SU-DHL-6 (cell line): ENCODE data around the gene SERBP1.

ENCODE experiments used
- H2AFZ ChIP-seq: fragments of 200-600 bp; sonication (generic); 2 replicates; pipeline ENCODE4 v1.6.1; 2014; ENCODE audit warnings: low read depth, mild to moderate bottlenecking, moderate library complexity, mixed read lengths, antibody characterized with exemption, low read length; ENCODE audit not compliant: severe bottlenecking
- H3F3A ChIP-seq: fragments of 200-600 bp; shearing (Covaris generic); 2 replicates; pipeline ENCODE4 v1.6.0; 2016; ENCODE audit warnings: antibody characterized with exemption, mild to moderate bottlenecking; ENCODE audit not compliant: insufficient read depth
- H3K27ac ChIP-seq: fragments of 200-600 bp; sonication (generic); 2 replicates; pipeline ENCODE4 v1.5.1; 2016; ENCODE audit warnings: low read depth, mild to moderate bottlenecking, low read length, moderate library complexity, mixed read lengths
- H3K27me3 ChIP-seq: fragments of 200-600 bp; sonication (generic), shearing (Covaris generic); 2 replicates; pipeline ENCODE4 v1.6.0; 2014; ENCODE audit warnings: mild to moderate bottlenecking, low read length
- H3K36me3 ChIP-seq: fragments of 200-600 bp; sonication (generic); 2 replicates; pipeline ENCODE4 v1.6.1; 2014; ENCODE audit warnings: mild to moderate bottlenecking, low read length, mixed read lengths
- H3K4me2 ChIP-seq: fragments of 300-600, 200-600 bp; shearing (Covaris generic), sonication (generic); 2 replicates; pipeline ENCODE4 v1.6.0; 2014; ENCODE audit warnings: low read length, low read depth, mild to moderate bottlenecking; ENCODE audit not compliant: poor library complexity, severe bottlenecking
- H3K4me3 ChIP-seq: fragments of 200-600 bp; sonication (generic); 2 replicates; pipeline ENCODE4 v1.5.1; 2014; ENCODE audit warnings: antibody characterized with exemption, low read length, mild to moderate bottlenecking, mixed read lengths; ENCODE audit not compliant: insufficient read depth, poor library complexity, severe bottlenecking
- H3K79me2 ChIP-seq: fragments of 200-600 bp; sonication (generic); 2 replicates; pipeline ENCODE4 v1.6.1; 2014; ENCODE audit warnings: mild to moderate bottlenecking, low read length, moderate library complexity; ENCODE audit not compliant: insufficient read depth
- H3K9ac ChIP-seq: fragments of 200-600 bp; sonication (generic); 2 replicates; pipeline ENCODE4 v1.7.0; 2014; ENCODE audit warnings: mild to moderate bottlenecking, low read length
- H3K9me2 ChIP-seq: fragments of 200-600 bp; sonication (generic); replicated peaks from 2 replicates; pipeline ENCODE4 v1.6.1; 2014; ENCODE audit warnings: low read length; ENCODE audit not compliant: insufficient read depth
- H3K9me3 ChIP-seq: fragments of 200-600 bp; sonication (generic); 2 replicates; pipeline ENCODE4 v1.6.1; 2014; ENCODE audit warnings: low read length, mixed read lengths; ENCODE audit not compliant: insufficient read depth
- H4K20me1 ChIP-seq: fragments of 200-600 bp; sonication (generic); 2 replicates; pipeline ENCODE4 v1.6.1; 2014; ENCODE audit warnings: low read depth, mild to moderate bottlenecking, antibody characterized with exemption, low read length, moderate library complexity, mixed read lengths
- EZH2phosphoT487 ChIP-seq: fragments of 200-600 bp; sonication (generic), shearing (Covaris generic); conservative IDR thresholded peaks from 2 replicates; pipeline ENCODE4 v1.6.1; 2018; ENCODE audit warnings: mild to moderate bottlenecking, antibody characterized with exemption, low read length, moderate library complexity, mixed read lengths
- TF ChIP-seq, protein P1 (sequence below): fragments of 200-600 bp; sonication (generic); IDR thresholded peaks from one replicate; pipeline ENCODE4 v1.5.1; 2017; ENCODE audit warnings: antibody characterized with exemption, mild to moderate bottlenecking, low read length, moderate library complexity; ENCODE audit not compliant: insufficient read depth, poor library complexity, severe bottlenecking

The SERBP1 gene

DNA sequence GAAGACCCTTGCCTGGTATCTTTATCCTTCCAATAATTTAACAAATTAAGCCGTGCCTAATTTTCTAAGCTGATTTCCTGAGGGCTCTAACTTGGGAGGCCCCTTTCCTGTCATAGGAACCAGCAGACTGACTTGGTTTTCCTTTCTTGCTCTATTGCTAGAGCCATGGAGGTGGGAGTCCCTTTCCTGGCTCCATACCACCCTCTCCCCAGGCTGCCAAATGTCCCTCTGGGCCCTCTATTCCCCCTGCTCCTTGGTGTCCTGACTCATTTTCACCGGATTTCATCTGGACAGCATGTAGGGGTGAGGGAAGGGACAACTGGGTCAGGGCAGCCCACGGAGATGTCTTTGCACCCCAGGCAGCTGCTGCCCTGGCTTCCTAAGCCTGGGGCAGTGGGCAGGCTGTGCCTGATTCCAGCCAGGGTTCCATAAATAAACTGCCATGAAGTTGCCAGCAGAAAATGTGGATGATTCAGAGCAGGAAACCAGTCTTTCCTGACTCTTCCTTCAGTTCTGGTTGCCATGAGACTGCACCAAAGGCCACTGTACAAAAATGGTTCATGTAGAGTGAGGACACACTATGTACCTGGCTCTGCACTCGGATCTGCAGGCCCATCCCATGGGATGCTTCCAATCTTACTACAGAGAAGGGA, 38.0 kb upstream of the SERBP1 start:
- no peak overlapping the region for H3K9ac ChIP-seq
- H3K79me2 ChIP-seq: no peaks in the 10 kb centered on the region
- no peaks in the 10 kb centered on the region for H4K20me1 ChIP-seq
- H3K27ac ChIP-seq: no peak overlapping the region
- no peaks in the 10 kb centered on the region for H3K36me3 ChIP-seq
- H3K9me2 ChIP-seq: no peaks in the 10 kb centered on the region
- no peaks in the 10 kb centered on the region for H3F3A ChIP-seq
- TF ChIP-seq, protein P1, sequence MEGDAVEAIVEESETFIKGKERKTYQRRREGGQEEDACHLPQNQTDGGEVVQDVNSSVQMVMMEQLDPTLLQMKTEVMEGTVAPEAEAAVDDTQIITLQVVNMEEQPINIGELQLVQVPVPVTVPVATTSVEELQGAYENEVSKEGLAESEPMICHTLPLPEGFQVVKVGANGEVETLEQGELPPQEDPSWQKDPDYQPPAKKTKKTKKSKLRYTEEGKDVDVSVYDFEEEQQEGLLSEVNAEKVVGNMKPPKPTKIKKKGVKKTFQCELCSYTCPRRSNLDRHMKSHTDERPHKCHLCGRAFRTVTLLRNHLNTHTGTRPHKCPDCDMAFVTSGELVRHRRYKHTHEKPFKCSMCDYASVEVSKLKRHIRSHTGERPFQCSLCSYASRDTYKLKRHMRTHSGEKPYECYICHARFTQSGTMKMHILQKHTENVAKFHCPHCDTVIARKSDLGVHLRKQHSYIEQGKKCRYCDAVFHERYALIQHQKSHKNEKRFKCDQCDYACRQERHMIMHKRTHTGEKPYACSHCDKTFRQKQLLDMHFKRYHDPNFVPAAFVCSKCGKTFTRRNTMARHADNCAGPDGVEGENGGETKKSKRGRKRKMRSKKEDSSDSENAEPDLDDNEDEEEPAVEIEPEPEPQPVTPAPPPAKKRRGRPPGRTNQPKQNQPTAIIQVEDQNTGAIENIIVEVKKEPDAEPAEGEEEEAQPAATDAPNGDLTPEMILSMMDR: no peak
- TF ChIP-seq EZH2phosphoT487: no peak
- no peaks in the 10 kb centered on the region for H3K9me3 ChIP-seq
- H3K27me3 ChIP-seq: no peaks in the 10 kb centered on the region
- no peak overlapping the region for H3K4me3 ChIP-seq
- H2AFZ ChIP-seq: no peak overlapping the region
- no peak overlapping the region for H3K4me2 ChIP-seq

GRCh38 chr1:67465375-67465774, 35.2 kb upstream of the SERBP1 start:
- no peak overlapping the region for H3K9ac ChIP-seq
- no peak overlapping the region for H3K27ac ChIP-seq
- H3K9me3 ChIP-seq: no peaks in the 10 kb centered on the region

GRCh38 chr1:67464746-67465145, 34.5 kb upstream of the SERBP1 start:
- Histone ChIP-seq H4K20me1 (no peaks in the 10 kb centered on the region), H3K9ac (no peak overlapping the region), H3K4me3 (no peak overlapping the region), H3K4me2 (no peak overlapping the region), H3K9me2 (no peaks in the 10 kb centered on the region), H3K9me3 (no peaks in the 10 kb centered on the region), H3K36me3 (no peaks in the 10 kb centered on the region), H3F3A (no peaks in the 10 kb centered on the region), H3K79me2 (no peaks in the 10 kb centered on the region), H3K27me3 (no peaks in the 10 kb centered on the region), H2AFZ (no peak overlapping the region), H3K27ac (no peak overlapping the region)
- TF ChIP-seq EZH2phosphoT487: no peak
- TF ChIP-seq, protein P1: no peak

More at GRCh38 chr1:67465375-67465774, 35.2 kb upstream of the SERBP1 start:
- no peaks in the 10 kb centered on the region for H3K79me2 ChIP-seq
- H3K4me2 ChIP-seq: no peak overlapping the region
- no peaks in the 10 kb centered on the region for H3K36me3 ChIP-seq
- TF ChIP-seq, protein P1: no peak
- TF ChIP-seq EZH2phosphoT487: no peak
- no peaks in the 10 kb centered on the region for H4K20me1 ChIP-seq
- H3K4me3 ChIP-seq: no peak overlapping the region
- H3K9me2 ChIP-seq: no peaks in the 10 kb centered on the region
- H3F3A ChIP-seq: no peaks in the 10 kb centered on the region
- H2AFZ ChIP-seq: no peak overlapping the region
- H3K27me3 ChIP-seq: no peaks in the 10 kb centered on the region
